HG03457 (cell line): ENCODE data around the gene OSCP1.

Experiments
- ATAC-seq: cut with Tn5 transposase; IDR thresholded peaks from one replicate; pipeline ENCODE4 v1.9.1; 2021; ENCODE audit warnings: moderate number of reproducible peaks; ENCODE audit not compliant: unreplicated experiment

OSCP1 gene

DNA sequence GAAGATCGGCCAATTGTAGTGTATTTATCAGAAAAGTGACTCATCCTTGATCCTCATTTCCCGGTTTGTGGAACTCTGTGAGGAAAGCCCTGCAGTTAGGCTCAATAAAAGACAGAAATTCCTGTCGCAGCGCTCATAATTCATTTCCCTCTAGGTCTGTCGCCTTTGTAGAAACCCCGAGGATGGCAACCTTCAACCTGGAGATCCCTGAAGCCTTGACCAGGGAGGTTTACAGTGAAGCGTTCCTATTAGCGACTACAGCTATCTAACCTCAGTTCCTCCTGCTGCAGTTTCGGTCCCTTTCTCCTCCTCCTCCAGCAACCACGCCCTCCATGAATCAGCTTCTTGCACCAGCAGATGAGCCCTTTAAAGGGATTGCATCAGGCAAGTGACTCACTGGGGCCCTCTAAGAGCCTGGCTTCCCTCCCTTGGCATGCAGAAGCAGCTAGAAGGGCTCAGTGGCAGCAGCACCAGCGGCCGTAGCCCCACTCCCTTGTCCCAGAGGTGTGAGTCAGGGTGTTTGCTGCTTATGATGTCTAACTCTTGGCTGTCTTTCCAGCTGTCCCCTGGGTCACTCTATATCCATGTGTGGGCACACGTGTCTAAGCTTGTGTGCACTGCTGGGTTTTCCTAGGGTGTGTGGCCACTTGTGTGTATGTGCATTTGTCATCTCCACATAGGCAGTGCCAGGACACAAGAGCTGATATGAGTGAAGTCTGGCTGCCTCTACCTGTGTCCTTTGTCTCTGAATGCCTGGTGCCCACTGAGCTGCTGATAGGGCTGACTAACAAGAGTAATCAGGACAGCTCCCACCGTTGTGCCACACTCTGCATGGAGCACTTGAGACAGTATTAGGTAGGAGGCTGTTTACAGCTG, 63.7 kb downstream of the OSCP1 start:
- ATAC-seq = peak; percentile 33

- peak; percentile 73 for ATAC-seq
Measured at GRCh38 chr1:36385410-36386264, 64.6 kb downstream of the OSCP1 start, which contains the start of gene STK40. Gene STK40, minus strand, starts transcription at chr1:36385924. Its CDS starts 24,592 bp downstream, at chr1:36361332.

DNA sequence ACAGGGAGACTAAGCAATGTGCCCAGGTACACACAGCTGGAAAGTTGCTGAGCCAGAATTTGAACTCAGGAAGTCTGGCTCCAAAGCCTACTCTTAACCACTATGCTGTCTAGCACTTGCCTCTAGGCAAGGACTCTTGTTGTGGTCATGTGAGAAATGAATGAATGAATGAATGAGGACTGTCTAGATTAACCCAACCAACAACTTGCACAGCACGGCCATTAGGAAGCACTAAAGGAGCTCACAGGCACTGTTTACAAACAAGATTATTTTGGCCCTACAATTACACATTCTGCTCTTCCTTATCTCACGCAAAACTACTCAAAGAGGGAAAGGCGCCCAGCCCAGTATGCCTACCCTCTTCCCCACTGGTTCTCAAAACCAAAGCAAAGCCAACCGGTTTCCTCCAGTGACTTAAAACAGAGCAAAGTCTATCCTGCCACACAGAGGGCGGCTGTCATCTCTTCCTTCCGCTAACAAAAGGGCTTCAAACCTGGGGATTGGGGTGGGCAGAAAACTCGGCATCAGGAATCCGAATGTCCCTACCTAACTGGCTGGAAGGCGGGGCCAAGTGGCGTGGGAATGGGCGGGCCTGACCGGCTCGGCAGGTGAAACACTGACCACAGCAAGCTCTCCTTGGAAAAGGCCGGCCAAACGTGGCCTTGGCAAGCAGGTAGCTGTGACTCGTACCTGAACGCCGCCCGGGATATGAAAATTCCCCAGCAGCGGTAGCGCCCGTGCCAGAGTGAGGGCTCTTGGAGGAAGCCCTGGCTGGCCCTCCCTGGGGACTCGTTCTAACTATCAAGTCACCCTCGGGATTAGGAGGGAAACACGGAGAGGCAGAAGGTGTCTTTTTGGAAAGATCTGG, 65.5 kb downstream of the OSCP1 start:
- no peak for ATAC-seq

DNA sequence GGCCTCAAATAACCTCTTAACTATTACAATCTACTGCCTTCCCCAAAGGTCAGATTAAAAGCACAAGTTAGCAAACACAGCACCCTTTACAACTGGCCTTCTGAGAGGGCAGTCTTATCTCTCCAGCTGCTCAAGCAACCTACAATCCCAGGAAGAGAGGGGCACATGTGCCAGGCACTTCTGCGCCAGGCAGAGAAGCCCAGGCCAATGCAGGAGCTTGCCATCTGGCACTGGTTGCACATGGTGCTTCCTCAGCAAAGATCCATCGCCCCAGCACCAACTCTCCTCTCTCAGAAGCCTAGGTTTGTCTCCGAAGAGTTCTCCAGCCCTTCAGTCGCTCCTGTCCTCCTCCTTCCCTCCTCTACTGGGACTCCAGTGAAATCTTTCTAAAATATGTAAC, 67.0 kb downstream of the OSCP1 start:
- ATAC-seq = no peak

DNA sequence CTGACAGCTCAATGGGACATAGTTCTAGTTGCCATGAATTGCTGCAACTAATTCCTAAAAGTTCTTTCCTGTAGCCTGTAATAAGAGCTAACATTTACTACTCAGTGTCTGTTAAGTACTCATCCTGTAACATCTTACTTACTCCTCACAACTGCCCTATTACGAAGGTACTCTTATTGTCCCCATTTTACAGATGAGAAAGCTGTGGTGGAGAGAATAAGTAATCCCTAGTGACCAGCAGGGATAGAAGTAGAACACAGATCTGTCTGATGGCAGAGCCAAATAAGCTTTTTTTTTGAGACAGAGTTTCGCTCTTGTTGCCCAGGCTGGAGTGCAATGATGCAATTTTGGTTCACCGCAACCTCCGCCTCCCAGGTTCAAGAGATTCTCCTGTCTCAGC, 67.6 kb downstream of the OSCP1 start:
- ATAC-seq = no peak

DNA sequence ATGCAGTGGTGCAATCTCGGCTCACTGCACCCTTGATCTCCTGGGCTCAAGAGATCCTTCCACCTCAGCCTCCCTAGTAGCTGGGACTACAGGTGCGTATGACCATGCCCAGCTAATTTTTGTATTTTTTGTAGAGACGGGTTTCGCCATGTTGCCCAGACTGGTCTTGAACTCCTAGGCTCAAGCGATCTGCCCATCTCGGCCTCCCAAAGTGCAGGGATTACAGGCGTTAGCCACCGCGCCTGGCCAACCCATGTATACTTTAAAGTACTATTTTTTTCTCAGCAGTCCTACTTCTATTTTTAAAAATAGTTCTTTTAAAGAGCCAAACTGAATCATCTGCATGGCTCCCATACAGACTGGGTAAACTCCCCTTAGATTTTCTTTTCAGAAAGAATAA, 68.0 kb downstream of the OSCP1 start:
- no peak for ATAC-seq

DNA sequence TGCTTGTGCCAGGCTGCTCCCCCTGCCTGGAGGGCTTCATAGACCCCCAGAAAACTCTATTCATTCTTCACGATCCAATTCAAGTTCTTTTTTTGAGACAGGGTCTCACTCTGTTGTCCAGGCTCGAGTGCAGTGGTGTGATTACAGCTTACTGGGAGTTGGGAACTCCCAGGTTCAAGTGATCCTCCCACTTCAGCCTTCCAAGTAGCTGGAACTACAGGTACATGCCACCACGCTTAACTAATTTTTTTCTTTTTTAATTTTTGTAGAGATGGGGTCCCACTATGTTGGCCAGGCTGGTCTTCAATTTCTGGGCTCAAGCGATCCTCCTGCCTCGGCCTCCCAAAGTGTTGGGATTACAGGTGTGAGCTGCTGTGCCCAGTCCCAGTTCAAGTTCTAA, 68.8 kb downstream of the OSCP1 start:
- no peak for ATAC-seq

DNA sequence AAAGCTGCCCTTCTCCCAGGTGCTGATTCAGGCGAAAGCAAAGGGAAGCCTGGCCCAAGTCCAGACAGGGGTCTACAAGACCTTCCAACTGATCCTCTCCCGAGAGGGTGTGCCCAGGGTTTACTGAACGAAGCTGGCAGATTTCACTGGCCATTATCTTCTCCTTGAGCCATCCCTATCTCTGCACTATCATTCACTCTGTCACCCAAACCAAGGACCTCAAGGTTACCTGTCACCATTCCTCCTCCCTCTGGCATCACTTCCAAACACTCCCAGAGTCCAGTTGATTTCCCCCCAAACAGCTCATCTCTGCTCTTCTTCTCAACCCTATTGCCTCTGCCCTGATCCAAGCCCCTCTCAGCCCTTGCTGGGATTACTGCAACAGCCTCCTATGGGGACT, 69.5 kb downstream of the OSCP1 start:
- no peak for ATAC-seq

GRCh38 chr1:36380143-36380619, 70.1 kb downstream of the OSCP1 start:
- ATAC-seq = no peak

- ATAC-seq = no peak
Measured at GRCh38 chr1:36377791-36378492, 72.3 kb downstream of the OSCP1 start.

DNA sequence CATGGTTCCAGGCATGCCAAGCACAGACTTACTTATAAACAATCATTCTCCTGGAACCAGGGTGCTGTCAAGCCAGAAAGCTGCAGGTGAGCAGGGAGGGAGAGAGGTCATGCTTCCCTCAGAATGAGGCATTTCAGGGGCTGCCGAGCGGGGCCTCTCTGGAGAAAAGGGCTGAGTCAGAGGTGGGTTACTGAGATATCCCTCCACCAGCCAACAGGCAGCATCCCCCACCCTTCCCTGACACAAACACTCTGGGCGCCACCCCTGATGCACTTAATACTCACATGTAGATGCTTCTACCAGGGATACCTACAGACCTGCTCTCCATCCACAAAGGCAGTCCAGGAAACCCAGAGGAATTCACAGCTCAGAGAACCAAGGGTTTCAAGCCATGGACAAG, 77.6 kb downstream of the OSCP1 start:
- no peak for ATAC-seq

GRCh38 chr1:36369061-36369861, 81.0 kb downstream of the OSCP1 start:
- ATAC-seq = no peak
